ENCODE data around the gene FKBP3. TPM values are rescaled to one million over a fixed set of nuclear protein-coding genes. Genes with fewer than 3 reads are reported as not detected.

The FKBP3 gene
- total RNA-seq, 3 donors from 2014 or later: 25.8 to 41.3 (median 41.0) TPM

GRCh38 chr14:45065956-45066355 is 68.3 kb downstream of the FKBP3 start:
- H3K27ac ChIP-seq: no peak overlapping the region
- no peak for TF ChIP-seq POLR2AphosphoS5 (IDR thresholded peaks at IDR 0.05)
- TF ChIP-seq POLR2A (IDR thresholded peaks at IDR 0.05): no peak
- TF ChIP-seq CTCF (IDR thresholded peaks at IDR 0.05): no peak

More at GRCh38 chr14:45065956-45066355, 68.3 kb downstream of the FKBP3 start:
- Histone ChIP-seq H3K27me3 (no peaks in the 10 kb centered on the region), H3K4me1 (no peaks in the 10 kb centered on the region), H3K4me3 (no peak overlapping the region), H3K9me3 (no peaks in the 10 kb centered on the region), H3K36me3 (no peaks in the 10 kb centered on the region)
- no peak for DNase-seq (ENCODE audit: low spot score in 2 of 2)
- intact Hi-C loops (cut with DNase I; ENCODE audit: low total_unique reads): no loop called here

Other genes starting within 250 kb of the FKBP3 start
- 10 to 100 TPM in 2 of 3 donors, 1 to 10 TPM in 1; 9.9 to 17.7 (median 10.5) TPM for gene KLHL28, start 172.5 kb downstream of the FKBP3 start, total RNA-seq
- gene TOGARAM1, start 172.3 kb downstream of the FKBP3 start, total RNA-seq: 10 to 100 TPM; 21.3 to 38.1 (median 22.9) TPM
- 10 to 100 TPM; 29.8 to 54.4 (median 48.8) TPM for gene PRPF39, start 50.4 kb downstream of the FKBP3 start, total RNA-seq
- gene FANCM, start 1.4 kb upstream of the FKBP3 start, total RNA-seq: 10 to 100 TPM in 1 of 3 donors, 1 to 10 TPM in 2; 8.2 to 17.4 (median 8.5) TPM
- gene MIS18BP1, start 118.7 kb upstream of the FKBP3 start, total RNA-seq: 10 to 100 TPM; 46.7 to 64.4 (median 48.5) TPM